Neural cell (in vitro differentiated cells): ENCODE measurements around the gene FHIT. TPM values are rescaled to one million over a fixed set of nuclear protein-coding genes. Genes with fewer than 3 reads are reported as not detected.

Experiments
- H2AFZ ChIP-seq: fragments of 200-600, 300-800 bp; sonication (generic), shearing (Covaris generic); 2 replicates; pipeline ENCODE4 v1.6.0; 2014; ENCODE audit warnings: low read depth, mild to moderate bottlenecking, antibody characterized with exemption, low read length, moderate library complexity
- H3F3A ChIP-seq: fragments of 200-600 bp; shearing (Covaris generic); 2 replicates; pipeline ENCODE4 v1.6.1; 2016; ENCODE audit warnings: mild to moderate bottlenecking, moderate library complexity, mixed read lengths, antibody characterized with exemption, low read length; ENCODE audit not compliant: insufficient read depth, poor library complexity, severe bottlenecking
- H3K27ac ChIP-seq: fragments of 200-600, 300-800 bp; sonication (generic), shearing (Covaris generic); 2 replicates; pipeline ENCODE4 v1.5.1; 2014; ENCODE audit warnings: mild to moderate bottlenecking, low read length, moderate library complexity
- H3K27me3 ChIP-seq: fragments of 300-800, 200-600 bp; sonication (generic), shearing (Covaris generic); 2 replicates; pipeline ENCODE4 v1.6.0; 2014; ENCODE audit warnings: mild to moderate bottlenecking, low read depth, low read length, moderate library complexity; ENCODE audit not compliant: insufficient read depth
- H3K36me3 ChIP-seq: fragments of 300-800, 200-600 bp; sonication (generic), shearing (Covaris generic); 2 replicates; pipeline ENCODE4 v1.5.1; 2014; ENCODE audit warnings: mild to moderate bottlenecking, antibody characterized with exemption, low read length, moderate library complexity; ENCODE audit not compliant: insufficient read depth
- H3K4me2 ChIP-seq: fragments of 300-800, 200-600 bp; sonication (generic), shearing (Covaris generic); 2 replicates; pipeline ENCODE4 v1.6.0; 2014; ENCODE audit warnings: mild to moderate bottlenecking, low read length
- H3K4me3 ChIP-seq: fragments of 300-800, 200-600 bp; sonication (generic), shearing (Covaris generic); 2 replicates; pipeline ENCODE4 v1.5.1; 2014; ENCODE audit warnings: mild to moderate bottlenecking, low read length, moderate library complexity
- H3K79me2 ChIP-seq: fragments of 200-600 bp; shearing (Covaris generic); replicated peaks from 2 replicates; pipeline ENCODE4 v1.6.0; 2014; ENCODE audit warnings: mild to moderate bottlenecking, low read length, moderate library complexity; ENCODE audit not compliant: insufficient read depth
- H3K9ac ChIP-seq: fragments of 300-800, 200-600 bp; sonication (generic), shearing (Covaris generic); 2 replicates; pipeline ENCODE4 v1.6.1; 2016; ENCODE audit warnings: mild to moderate bottlenecking, low read length, mixed read lengths
- H3K9me2 ChIP-seq: fragments of 200-600 bp; shearing (Covaris generic); 2 replicates; pipeline ENCODE4 v1.6.1; 2016; ENCODE audit warnings: mild to moderate bottlenecking, low read length, mixed read lengths; ENCODE audit not compliant: insufficient read depth
- H3K9me3 ChIP-seq: fragments of 200-600, 300-800 bp; sonication (generic), shearing (Covaris generic); 2 replicates; pipeline ENCODE4 v1.6.1; 2016; ENCODE audit warnings: mild to moderate bottlenecking, mixed run types, low read length, moderate library complexity, mixed read lengths
- H4K20me1 ChIP-seq: fragments of 200-600 bp; shearing (Covaris generic); 2 replicates; pipeline ENCODE4 v1.6.1; 2016; ENCODE audit warnings: mild to moderate bottlenecking, mixed run types; ENCODE audit not compliant: insufficient read depth
- EP300 ChIP-seq: fragments of 450-650 bp; conservative IDR thresholded peaks from 2 replicates; pipeline ENCODE4 v1.6.1; 2014; ENCODE audit warnings: antibody characterized with exemption, mild to moderate bottlenecking, moderate library complexity; ENCODE audit not compliant: poor library complexity, severe bottlenecking
- EZH2 ChIP-seq: fragments of 200-600, 300-800 bp; shearing (Covaris generic), sonication (generic); IDR thresholded peaks from 2 replicates; pipeline ENCODE4 v1.6.1; 2014; ENCODE audit warnings: antibody characterized with exemption, low read length, borderline replicate concordance, mild to moderate bottlenecking; ENCODE audit not compliant: insufficient read depth, poor library complexity, severe bottlenecking
- MXI1 ChIP-seq: fragments of 450-650 bp; conservative IDR thresholded peaks from 2 replicates; pipeline ENCODE4 v1.6.1; 2014; ENCODE audit warnings: antibody characterized with exemption, mild to moderate bottlenecking; ENCODE audit not compliant: poor library complexity, severe bottlenecking
- POLR2AphosphoS5 ChIP-seq: IDR thresholded peaks from 2 replicates; pipeline ENCODE4 v1.6.1; 2012
- RAD21 ChIP-seq: fragments of 450-650 bp; conservative IDR thresholded peaks from 2 replicates; pipeline ENCODE4 v1.6.1; 2014; ENCODE audit warnings: antibody characterized with exemption, mild to moderate bottlenecking, moderate library complexity
- SMC3 ChIP-seq: fragments of 450-650 bp; conservative IDR thresholded peaks from 2 replicates; pipeline ENCODE4 v1.6.1; 2014; ENCODE audit warnings: antibody characterized with exemption, mild to moderate bottlenecking, moderate library complexity; ENCODE audit not compliant: poor library complexity
- TAF1 ChIP-seq: IDR thresholded peaks from 2 replicates; pipeline ENCODE4 v1.6.1; 2012; ENCODE audit warnings: low read depth
- polyA plus RNA-seq: library from polyadenylated mRNA; depleted of rRNA; stranded (reverse); fragments of >200 nt; gene quantifications from 2 replicates; pipeline ENCODE4 v1.2.3, GENCODE V29; 2014
- TF ChIP-seq, protein P1 (sequence below): IDR thresholded peaks from 2 replicates; pipeline ENCODE4 v1.6.1; 2012; ENCODE audit warnings: borderline replicate concordance
- TF ChIP-seq, protein P2 (sequence below): fragments of 450-650 bp; IDR thresholded peaks from 2 replicates; pipeline ENCODE4 v1.5.1; 2014; ENCODE audit warnings: antibody characterized with exemption, mild to moderate bottlenecking, moderate library complexity; ENCODE audit not compliant: poor library complexity, severe bottlenecking

Gene FHIT
- polyA plus RNA-seq, 1 donor from 2014 or later = not detected

DNA sequence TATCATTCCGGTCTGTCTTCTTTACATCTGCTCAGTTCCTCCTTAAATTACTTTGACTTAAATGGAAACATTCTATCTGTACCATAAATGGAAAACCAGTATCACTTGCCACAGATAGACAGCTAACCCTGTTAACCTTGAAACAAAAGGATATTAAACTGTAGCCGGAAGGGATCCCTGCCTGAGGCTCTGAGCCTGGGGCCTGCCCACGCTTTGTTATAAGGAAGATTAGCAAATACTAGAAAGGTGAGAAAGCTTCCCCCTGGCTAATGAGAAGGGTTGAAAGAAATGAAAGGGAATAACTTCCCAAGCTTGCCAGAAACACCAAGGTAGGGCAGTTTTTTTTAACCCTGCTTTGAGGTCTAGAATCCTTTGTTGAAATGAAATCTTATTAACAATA lies 927.6 kb downstream of the FHIT start:
- Histone ChIP-seq H3K36me3 (no peaks in the 10 kb centered on the region), H3K4me3 (no peak overlapping the region), H3K27ac (no peak overlapping the region), H4K20me1 (no peaks in the 10 kb centered on the region), H3F3A (no peaks in the 10 kb centered on the region), H3K79me2 (no peaks in the 10 kb centered on the region), H3K9me2 (no peaks in the 10 kb centered on the region), H3K9me3 (no peaks in the 10 kb centered on the region), H3K4me2 (no peak overlapping the region), H3K9ac (no peak overlapping the region), H2AFZ (no peak overlapping the region), H3K27me3 (no peaks in the 10 kb centered on the region)
- no peak for TF ChIP-seq MXI1
- TF ChIP-seq, protein P1, sequence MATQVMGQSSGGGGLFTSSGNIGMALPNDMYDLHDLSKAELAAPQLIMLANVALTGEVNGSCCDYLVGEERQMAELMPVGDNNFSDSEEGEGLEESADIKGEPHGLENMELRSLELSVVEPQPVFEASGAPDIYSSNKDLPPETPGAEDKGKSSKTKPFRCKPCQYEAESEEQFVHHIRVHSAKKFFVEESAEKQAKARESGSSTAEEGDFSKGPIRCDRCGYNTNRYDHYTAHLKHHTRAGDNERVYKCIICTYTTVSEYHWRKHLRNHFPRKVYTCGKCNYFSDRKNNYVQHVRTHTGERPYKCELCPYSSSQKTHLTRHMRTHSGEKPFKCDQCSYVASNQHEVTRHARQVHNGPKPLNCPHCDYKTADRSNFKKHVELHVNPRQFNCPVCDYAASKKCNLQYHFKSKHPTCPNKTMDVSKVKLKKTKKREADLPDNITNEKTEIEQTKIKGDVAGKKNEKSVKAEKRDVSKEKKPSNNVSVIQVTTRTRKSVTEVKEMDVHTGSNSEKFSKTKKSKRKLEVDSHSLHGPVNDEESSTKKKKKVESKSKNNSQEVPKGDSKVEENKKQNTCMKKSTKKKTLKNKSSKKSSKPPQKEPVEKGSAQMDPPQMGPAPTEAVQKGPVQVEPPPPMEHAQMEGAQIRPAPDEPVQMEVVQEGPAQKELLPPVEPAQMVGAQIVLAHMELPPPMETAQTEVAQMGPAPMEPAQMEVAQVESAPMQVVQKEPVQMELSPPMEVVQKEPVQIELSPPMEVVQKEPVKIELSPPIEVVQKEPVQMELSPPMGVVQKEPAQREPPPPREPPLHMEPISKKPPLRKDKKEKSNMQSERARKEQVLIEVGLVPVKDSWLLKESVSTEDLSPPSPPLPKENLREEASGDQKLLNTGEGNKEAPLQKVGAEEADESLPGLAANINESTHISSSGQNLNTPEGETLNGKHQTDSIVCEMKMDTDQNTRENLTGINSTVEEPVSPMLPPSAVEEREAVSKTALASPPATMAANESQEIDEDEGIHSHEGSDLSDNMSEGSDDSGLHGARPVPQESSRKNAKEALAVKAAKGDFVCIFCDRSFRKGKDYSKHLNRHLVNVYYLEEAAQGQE = no peak
- TF ChIP-seq, protein P2, sequence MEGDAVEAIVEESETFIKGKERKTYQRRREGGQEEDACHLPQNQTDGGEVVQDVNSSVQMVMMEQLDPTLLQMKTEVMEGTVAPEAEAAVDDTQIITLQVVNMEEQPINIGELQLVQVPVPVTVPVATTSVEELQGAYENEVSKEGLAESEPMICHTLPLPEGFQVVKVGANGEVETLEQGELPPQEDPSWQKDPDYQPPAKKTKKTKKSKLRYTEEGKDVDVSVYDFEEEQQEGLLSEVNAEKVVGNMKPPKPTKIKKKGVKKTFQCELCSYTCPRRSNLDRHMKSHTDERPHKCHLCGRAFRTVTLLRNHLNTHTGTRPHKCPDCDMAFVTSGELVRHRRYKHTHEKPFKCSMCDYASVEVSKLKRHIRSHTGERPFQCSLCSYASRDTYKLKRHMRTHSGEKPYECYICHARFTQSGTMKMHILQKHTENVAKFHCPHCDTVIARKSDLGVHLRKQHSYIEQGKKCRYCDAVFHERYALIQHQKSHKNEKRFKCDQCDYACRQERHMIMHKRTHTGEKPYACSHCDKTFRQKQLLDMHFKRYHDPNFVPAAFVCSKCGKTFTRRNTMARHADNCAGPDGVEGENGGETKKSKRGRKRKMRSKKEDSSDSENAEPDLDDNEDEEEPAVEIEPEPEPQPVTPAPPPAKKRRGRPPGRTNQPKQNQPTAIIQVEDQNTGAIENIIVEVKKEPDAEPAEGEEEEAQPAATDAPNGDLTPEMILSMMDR = no peak
- no peak for TF ChIP-seq EP300
- TF ChIP-seq POLR2AphosphoS5 = no peak
- TF ChIP-seq RAD21 = no peak
- TF ChIP-seq TAF1 = no peak
- no peak for TF ChIP-seq SMC3
- TF ChIP-seq EZH2 = no peak

DNA sequence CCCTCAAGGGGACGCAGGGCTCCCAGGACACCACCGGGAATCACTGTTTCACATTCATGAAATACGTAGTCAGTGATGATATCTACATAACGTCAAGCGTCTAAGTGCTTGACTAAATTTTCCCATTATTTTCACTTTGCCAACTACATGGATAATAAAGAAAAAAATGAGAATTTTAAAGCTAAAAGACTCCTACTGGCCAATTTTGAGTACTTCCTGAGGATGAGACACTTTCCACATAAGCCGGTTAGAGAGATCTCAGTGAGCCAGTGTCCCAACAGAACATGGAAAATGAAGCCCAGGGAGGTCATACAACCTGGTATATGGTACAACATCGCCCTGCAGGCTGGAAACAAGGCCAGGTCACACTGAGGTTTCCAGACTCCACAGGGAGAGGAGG lies 928.1 kb downstream of the FHIT start:
- Histone ChIP-seq H3K4me3 (no peak overlapping the region), H3F3A (no peaks in the 10 kb centered on the region), H3K27me3 (no peaks in the 10 kb centered on the region), H3K27ac (no peak overlapping the region), H3K9me2 (no peaks in the 10 kb centered on the region), H2AFZ (no peak overlapping the region), H3K4me2 (no peak overlapping the region), H3K9me3 (no peaks in the 10 kb centered on the region), H3K79me2 (no peaks in the 10 kb centered on the region), H3K9ac (no peak overlapping the region), H4K20me1 (no peaks in the 10 kb centered on the region), H3K36me3 (no peaks in the 10 kb centered on the region)
- no peak for TF ChIP-seq MXI1
- TF ChIP-seq, protein P1 = no peak
- TF ChIP-seq SMC3 = no peak
- no peak for TF ChIP-seq RAD21
- TF ChIP-seq, protein P2 = no peak
- TF ChIP-seq POLR2AphosphoS5 = no peak
- no peak for TF ChIP-seq EZH2
- no peak for TF ChIP-seq EP300
- no peak for TF ChIP-seq TAF1
